Measurements from ENCODE around the gene HCFC2.

Gene HCFC2

DNA sequence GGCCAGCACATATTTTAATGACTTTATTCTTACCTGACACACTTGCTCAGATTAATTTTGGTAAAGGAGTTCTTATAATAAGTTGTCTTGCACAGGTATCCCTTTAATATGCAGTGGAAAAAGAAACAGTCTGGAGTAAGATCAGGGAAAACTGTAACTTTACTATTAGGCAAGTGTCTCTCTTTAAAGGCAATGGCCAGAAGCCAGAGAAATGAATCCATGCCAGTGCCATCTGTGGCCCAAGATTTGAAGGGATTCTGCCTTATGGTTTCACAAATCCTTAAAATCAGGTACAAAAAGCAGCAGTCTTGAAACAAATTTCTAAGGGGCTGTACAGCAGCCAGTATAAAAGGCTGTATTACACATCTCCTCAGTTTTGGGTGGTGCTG, 51.2 kb downstream of the HCFC2 start:
- peaks cover 41% of the 10 kb centered on the region for H3K36me3 ChIP-seq (ENCODE audit: control insufficient read depth, insufficient read depth, low read length)
- no peak overlapping the region for H3K9ac ChIP-seq (ENCODE audit: low read length)
- no peaks in the 10 kb centered on the region for H3K9me3 ChIP-seq (ENCODE audit: control insufficient read depth, insufficient read depth, low read depth, low read length)
- no peaks in the 10 kb centered on the region for H3K27me3 ChIP-seq (ENCODE audit: control insufficient read depth, insufficient read depth, low read length)
- H3K4me3 ChIP-seq (ENCODE audit: low read depth, low read length) = no peak overlapping the region
- H3K4me1 ChIP-seq (ENCODE audit: control insufficient read depth, insufficient read depth, low read length) = peaks cover 5% of the 10 kb centered on the region; the same call in 1 of the 2 replicates
- no peak overlapping the region for H3K27ac ChIP-seq (ENCODE audit: low read depth, low read length)

- Histone ChIP-seq H3K9ac (ENCODE audit: low read length) (no peak overlapping the region), H3K27ac (ENCODE audit: low read depth, low read length) (no peak overlapping the region), H3K36me3 (ENCODE audit: control insufficient read depth, insufficient read depth, low read length) (peaks cover 81% of the 10 kb centered on the region), H3K27me3 (ENCODE audit: control insufficient read depth, insufficient read depth, low read length) (no peaks in the 10 kb centered on the region), H3K9me3 (ENCODE audit: control insufficient read depth, insufficient read depth, low read depth, low read length) (no peaks in the 10 kb centered on the region), H3K4me3 (ENCODE audit: low read depth, low read length) (no peak overlapping the region), H3K4me1 (ENCODE audit: control insufficient read depth, insufficient read depth, low read length) (peaks cover 19% of the 10 kb centered on the region)
These were observed 56.7 kb downstream of the HCFC2 start for GRCh38 chr12:104121001-104121400.

- Histone ChIP-seq H3K9me3 (ENCODE audit: control insufficient read depth, insufficient read depth, low read depth, low read length) (no peaks in the 10 kb centered on the region), H3K4me3 (ENCODE audit: low read depth, low read length) (no peak overlapping the region), H3K27me3 (ENCODE audit: control insufficient read depth, insufficient read depth, low read length) (no peaks in the 10 kb centered on the region), H3K36me3 (ENCODE audit: control insufficient read depth, insufficient read depth, low read length) (peaks cover 85% of the 10 kb centered on the region), H3K4me1 (ENCODE audit: control insufficient read depth, insufficient read depth, low read length) (peaks cover 19% of the 10 kb centered on the region), H3K9ac (ENCODE audit: low read length) (no peak overlapping the region), H3K27ac (ENCODE audit: low read depth, low read length) (no peak overlapping the region)
These were observed 58.0 kb downstream of the HCFC2 start for GRCh38 chr12:104122298-104122697.

DNA sequence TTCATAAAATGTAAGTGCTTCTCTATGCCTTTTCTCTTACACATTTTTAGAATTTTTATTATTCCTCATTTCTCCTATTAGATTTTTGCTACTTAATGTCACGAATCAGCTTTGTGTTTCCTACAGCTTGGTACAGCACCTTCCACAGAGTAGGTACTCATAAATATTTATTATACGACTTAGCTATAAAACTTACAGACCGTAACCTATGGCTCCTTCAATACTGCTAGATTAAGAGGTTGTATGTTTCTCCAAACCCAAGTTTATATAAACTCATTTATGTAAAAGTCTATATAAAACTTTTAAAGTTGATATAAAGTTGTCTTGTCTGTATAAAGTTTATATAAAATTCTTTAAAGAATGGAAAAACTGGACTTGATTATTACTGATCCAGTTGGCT, 62.2 kb downstream of the HCFC2 start:
- H3K36me3 ChIP-seq (ENCODE audit: control insufficient read depth, insufficient read depth, low read length) = peaks cover 81% of the 10 kb centered on the region

DNA sequence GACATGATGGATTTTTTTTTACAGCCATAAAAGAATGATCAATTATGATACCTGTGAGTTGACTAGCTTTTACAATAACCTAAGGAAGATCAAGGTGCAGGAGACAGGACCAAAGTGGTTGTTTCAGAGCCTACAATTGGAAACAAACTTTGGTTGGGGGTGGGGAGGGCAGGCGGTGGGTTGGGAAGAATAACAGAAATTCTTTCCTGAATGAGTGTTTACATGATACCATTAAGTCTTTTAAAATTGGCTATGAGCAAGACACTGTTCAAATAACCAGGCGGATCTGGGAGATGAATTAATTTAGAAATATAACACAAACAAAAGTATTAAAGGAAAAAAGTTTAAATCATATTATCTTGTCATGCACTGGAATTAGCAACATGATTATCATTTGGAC, 66.4 kb downstream of the HCFC2 start:
- no peaks in the 10 kb centered on the region for H3K27me3 ChIP-seq (ENCODE audit: control insufficient read depth, insufficient read depth, low read length)
- H3K9me3 ChIP-seq (ENCODE audit: control insufficient read depth, insufficient read depth, low read depth, low read length) = no peaks in the 10 kb centered on the region
- H3K9ac ChIP-seq (ENCODE audit: low read length) = no peak overlapping the region
- H3K4me1 ChIP-seq (ENCODE audit: control insufficient read depth, insufficient read depth, low read length) = peaks cover 21% of the 10 kb centered on the region
- H3K4me3 ChIP-seq (ENCODE audit: low read depth, low read length) = no peak overlapping the region
- no peak overlapping the region for H3K27ac ChIP-seq (ENCODE audit: low read depth, low read length)
- peaks cover 83% of the 10 kb centered on the region for H3K36me3 ChIP-seq (ENCODE audit: control insufficient read depth, insufficient read depth, low read length)

More for the DNA sequence above, 62.2 kb downstream of the HCFC2 start:
- Histone ChIP-seq H3K27ac (ENCODE audit: low read depth, low read length) (no peak overlapping the region), H3K9me3 (ENCODE audit: control insufficient read depth, insufficient read depth, low read depth, low read length) (no peaks in the 10 kb centered on the region), H3K4me3 (ENCODE audit: low read depth, low read length) (no peak overlapping the region), H3K9ac (ENCODE audit: low read length) (no peak overlapping the region), H3K27me3 (ENCODE audit: control insufficient read depth, insufficient read depth, low read length) (no peaks in the 10 kb centered on the region), H3K4me1 (ENCODE audit: control insufficient read depth, insufficient read depth, low read length) (peaks cover 13% of the 10 kb centered on the region)

- H3K36me3 ChIP-seq (ENCODE audit: control insufficient read depth, insufficient read depth, low read length) = peaks cover 75% of the 10 kb centered on the region
- H3K4me1 ChIP-seq (ENCODE audit: control insufficient read depth, insufficient read depth, low read length) = peaks cover 28% of the 10 kb centered on the region
- no peak overlapping the region for H3K4me3 ChIP-seq (ENCODE audit: low read depth, low read length)
- no peaks in the 10 kb centered on the region for H3K27me3 ChIP-seq (ENCODE audit: control insufficient read depth, insufficient read depth, low read length)
- H3K27ac ChIP-seq (ENCODE audit: low read depth, low read length) = no peak overlapping the region
- no peak overlapping the region for H3K9ac ChIP-seq (ENCODE audit: low read length)
- no peaks in the 10 kb centered on the region for H3K9me3 ChIP-seq (ENCODE audit: control insufficient read depth, insufficient read depth, low read depth, low read length)
These were observed 67.3 kb downstream of the HCFC2 start for GRCh38 chr12:104131609-104132008.

DNA sequence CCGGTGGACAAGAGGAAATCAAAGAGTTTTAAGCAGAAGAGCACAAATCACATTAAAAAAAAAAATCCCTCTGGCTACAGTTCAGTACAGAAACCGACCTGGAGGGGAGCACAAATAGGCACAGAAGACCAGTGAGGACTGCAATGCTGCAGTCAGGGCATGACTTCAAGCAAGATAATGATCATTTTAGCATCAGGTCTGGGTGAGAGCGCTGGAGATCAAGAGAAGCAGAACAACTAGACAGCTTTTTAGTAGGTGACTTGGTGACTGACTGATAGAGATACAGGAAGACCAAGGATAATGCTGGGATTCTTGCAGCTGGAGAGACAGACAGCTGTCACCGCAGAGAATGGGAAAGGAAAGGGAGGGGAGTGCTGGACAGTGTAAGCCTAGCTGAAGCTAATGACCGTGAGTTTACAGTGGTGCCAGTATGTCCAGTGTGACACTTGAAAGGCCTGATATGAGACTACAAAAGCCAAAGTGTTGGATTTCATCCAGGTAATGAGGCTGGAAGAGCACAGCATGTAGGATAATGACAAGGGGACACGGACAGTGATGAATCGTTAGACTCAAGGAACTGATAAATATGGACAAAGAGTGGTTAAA, 68.1 kb downstream of the HCFC2 start:
- H3K4me3 ChIP-seq (ENCODE audit: low read depth, low read length) = no peak overlapping the region
- no peaks in the 10 kb centered on the region for H3K9me3 ChIP-seq (ENCODE audit: control insufficient read depth, insufficient read depth, low read depth, low read length)
- H3K36me3 ChIP-seq (ENCODE audit: control insufficient read depth, insufficient read depth, low read length) = peaks cover 70% of the 10 kb centered on the region
- H3K27me3 ChIP-seq (ENCODE audit: control insufficient read depth, insufficient read depth, low read length) = no peaks in the 10 kb centered on the region
- H3K9ac ChIP-seq (ENCODE audit: low read length) = no peak overlapping the region
- peaks cover 31% of the 10 kb centered on the region for H3K4me1 ChIP-seq (ENCODE audit: control insufficient read depth, insufficient read depth, low read length)
- H3K27ac ChIP-seq (ENCODE audit: low read depth, low read length) = no peak overlapping the region

- H3K4me3 ChIP-seq (ENCODE audit: low read depth, low read length) = no peak overlapping the region
- H3K4me1 ChIP-seq (ENCODE audit: control insufficient read depth, insufficient read depth, low read length) = peaks cover 31% of the 10 kb centered on the region
- peaks cover 61% of the 10 kb centered on the region for H3K36me3 ChIP-seq (ENCODE audit: control insufficient read depth, insufficient read depth, low read length)
These were observed 69.0 kb downstream of the HCFC2 start for GRCh38 chr12:104133321-104133720.

GRCh38 chr12:104133866-104134265, 69.5 kb downstream of the HCFC2 start:
- Histone ChIP-seq H3K27me3 (ENCODE audit: control insufficient read depth, insufficient read depth, low read length) (no peaks in the 10 kb centered on the region), H3K9me3 (ENCODE audit: control insufficient read depth, insufficient read depth, low read depth, low read length) (no peaks in the 10 kb centered on the region), H3K9ac (ENCODE audit: low read length) (no peak overlapping the region), H3K4me3 (ENCODE audit: low read depth, low read length) (no peak overlapping the region), H3K27ac (ENCODE audit: low read depth, low read length) (no peak overlapping the region), H3K36me3 (ENCODE audit: control insufficient read depth, insufficient read depth, low read length) (peaks cover 58% of the 10 kb centered on the region), H3K4me1 (ENCODE audit: control insufficient read depth, insufficient read depth, low read length) (peaks cover 37% of the 10 kb centered on the region)

More at GRCh38 chr12:104133321-104133720, 69.0 kb downstream of the HCFC2 start:
- H3K27me3 ChIP-seq (ENCODE audit: control insufficient read depth, insufficient read depth, low read length) = no peaks in the 10 kb centered on the region
- no peak overlapping the region for H3K27ac ChIP-seq (ENCODE audit: low read depth, low read length)
- no peak overlapping the region for H3K9ac ChIP-seq (ENCODE audit: low read length)
- H3K9me3 ChIP-seq (ENCODE audit: control insufficient read depth, insufficient read depth, low read depth, low read length) = no peaks in the 10 kb centered on the region

GRCh38 chr12:104134882-104135281, 70.6 kb downstream of the HCFC2 start:
- Histone ChIP-seq H3K9me3 (ENCODE audit: control insufficient read depth, insufficient read depth, low read depth, low read length) (no peaks in the 10 kb centered on the region), H3K27ac (ENCODE audit: low read depth, low read length) (no peak overlapping the region), H3K4me3 (ENCODE audit: low read depth, low read length) (peak overlapping the region; percentile 4; the same call in 1 of the 2 replicates), H3K4me1 (ENCODE audit: control insufficient read depth, insufficient read depth, low read length) (peaks cover 40% of the 10 kb centered on the region), H3K9ac (ENCODE audit: low read length) (no peak overlapping the region), H3K36me3 (ENCODE audit: control insufficient read depth, insufficient read depth, low read length) (peaks cover 49% of the 10 kb centered on the region), H3K27me3 (ENCODE audit: control insufficient read depth, insufficient read depth, low read length) (no peaks in the 10 kb centered on the region)

DNA sequence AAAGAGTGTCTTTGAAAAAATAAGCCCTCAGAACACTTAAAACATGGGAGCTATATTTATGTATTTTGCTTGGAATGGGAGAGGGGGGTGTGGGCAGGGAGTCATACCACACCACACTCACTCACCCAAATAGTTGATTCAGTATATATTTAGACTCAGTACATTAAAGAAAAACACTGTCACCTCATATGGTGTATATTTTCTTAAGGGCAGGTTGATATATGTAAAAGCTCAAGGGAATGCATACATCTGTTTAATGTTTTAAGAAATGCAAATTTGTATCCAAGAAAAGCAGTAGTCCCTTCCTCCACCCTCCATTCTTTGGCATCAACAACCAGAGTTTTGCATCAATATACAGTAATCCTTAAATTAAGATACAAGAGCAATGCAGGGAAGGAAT, 72.2 kb downstream of the HCFC2 start:
- H3K36me3 ChIP-seq (ENCODE audit: control insufficient read depth, insufficient read depth, low read length) = peaks cover 35% of the 10 kb centered on the region
- H3K9ac ChIP-seq (ENCODE audit: low read length) = peak overlapping the region; percentile 94
- peak overlapping the region; percentile 93 for H3K4me3 ChIP-seq (ENCODE audit: low read depth, low read length)
- H3K9me3 ChIP-seq (ENCODE audit: control insufficient read depth, insufficient read depth, low read depth, low read length) = no peaks in the 10 kb centered on the region
- peak overlapping the region; percentile 64; the same call in 1 of the 2 replicates for H3K27ac ChIP-seq (ENCODE audit: low read depth, low read length)
- H3K27me3 ChIP-seq (ENCODE audit: control insufficient read depth, insufficient read depth, low read length) = no peaks in the 10 kb centered on the region
- H3K4me1 ChIP-seq (ENCODE audit: control insufficient read depth, insufficient read depth, low read length) = peaks cover 33% of the 10 kb centered on the region

Measured in HUES6 (cell line).